Effector CD8-positive, alpha-beta T cell (primary cell): ENCODE data around the gene CAPN8.

ENCODE experiments used
- DNase-seq: peaks from one replicate; lab custom pipeline; 2025; lab: John Stamatoyannopoulos, UW

The CAPN8 gene

DNA sequence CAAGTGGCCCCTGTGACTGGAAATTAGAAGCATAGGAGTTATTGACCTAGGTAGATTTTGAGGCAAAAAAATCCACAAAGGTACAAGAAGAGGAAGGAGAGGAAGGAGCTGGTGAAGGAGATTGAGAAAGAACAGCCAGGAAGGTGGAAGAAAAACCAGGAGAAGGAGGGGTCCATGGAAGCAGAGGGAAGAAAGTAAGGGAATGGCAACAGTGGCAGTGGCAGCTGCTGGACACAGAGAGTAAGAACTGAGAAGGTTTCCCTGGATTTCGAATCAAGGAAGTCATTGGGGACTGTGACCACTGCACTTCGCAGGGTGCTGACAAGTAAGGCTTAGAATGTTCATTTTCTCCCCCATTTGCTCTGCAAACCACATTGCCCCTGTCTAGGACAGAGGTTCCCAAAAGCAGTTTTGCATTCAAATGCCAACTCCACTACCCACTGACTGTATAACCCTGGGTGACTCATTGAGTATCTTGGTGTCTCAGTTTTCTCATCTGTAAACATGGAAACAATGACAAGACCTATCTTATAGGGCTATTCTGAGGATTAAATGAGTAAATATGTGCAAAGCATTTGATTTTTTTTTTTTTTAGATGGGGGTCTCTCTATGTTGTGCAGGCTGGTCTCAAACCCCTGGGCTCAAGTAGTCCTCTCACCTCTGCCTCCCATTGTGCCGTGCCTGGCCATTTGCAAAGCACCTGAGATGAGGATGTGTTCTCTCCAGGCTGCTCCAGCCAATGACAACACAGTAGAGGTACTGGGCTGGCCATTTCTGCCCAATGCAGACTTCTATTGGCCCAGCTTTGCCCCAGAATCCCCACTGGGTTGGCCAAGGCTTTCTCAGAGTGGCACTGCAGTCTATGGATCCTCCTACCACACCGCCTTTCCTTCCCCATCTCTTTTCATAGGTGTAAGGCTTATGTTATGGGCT, 37.5 kb upstream of the CAPN8 start:
- DNase-seq = no peak

GRCh38 chr1:223700942-223701637, 35.6 kb upstream of the CAPN8 start:
- no peak for DNase-seq

DNA sequence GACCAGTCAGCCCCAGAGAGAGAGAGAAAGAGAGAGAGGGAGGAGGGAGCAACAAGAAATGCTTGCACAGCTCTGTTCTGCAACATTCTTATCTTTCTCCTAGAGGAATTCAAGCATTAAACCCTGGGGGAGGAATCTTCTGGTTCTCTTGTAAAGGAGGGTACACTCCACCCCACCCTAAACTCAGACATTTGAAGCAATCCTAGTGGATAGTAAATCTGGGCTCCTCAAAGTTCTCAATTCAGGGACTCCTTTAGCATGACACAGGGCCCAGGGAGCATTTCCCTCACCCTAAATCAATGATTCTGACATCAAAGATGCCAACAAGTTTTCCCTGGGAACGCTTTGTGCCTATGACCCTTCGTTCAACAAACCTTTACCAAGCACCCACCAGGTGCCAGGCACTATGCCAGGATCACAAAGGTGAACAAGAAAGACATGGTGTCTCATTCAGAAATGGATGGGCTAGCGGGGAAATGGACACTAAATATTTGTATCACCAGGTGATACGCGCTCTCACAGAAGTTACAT, 35.0 kb upstream of the CAPN8 start:
- no peak for DNase-seq

GRCh38 chr1:223695941-223696340, 30.4 kb upstream of the CAPN8 start:
- no peak for DNase-seq

DNA sequence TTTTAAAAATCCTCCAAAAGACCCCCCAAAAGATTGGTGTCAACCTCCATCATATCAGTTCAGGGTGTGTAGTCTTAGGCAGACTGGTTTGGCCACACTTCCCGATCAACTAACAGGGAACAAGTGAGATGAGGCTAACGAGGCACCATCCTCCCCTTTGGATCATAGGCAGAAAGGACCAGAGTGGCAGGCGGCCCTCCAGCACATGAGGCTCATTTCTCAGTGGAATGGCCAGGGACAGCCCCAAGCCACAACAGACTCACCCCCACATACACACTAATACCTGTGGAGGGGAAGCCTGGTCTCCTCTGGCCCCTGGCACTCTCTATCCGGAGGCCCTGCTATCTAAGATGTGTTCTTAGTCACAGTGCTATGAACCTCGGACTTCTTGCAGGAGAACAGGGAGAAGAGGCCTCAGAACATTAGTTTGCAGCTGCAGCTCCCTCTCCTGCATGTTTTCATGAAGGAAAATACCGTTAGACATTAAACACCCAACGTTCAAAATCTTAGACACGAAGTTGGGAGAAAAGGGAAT, 29.6 kb upstream of the CAPN8 start:
- DNase-seq = no peak

- DNase-seq = no peak
Measured at GRCh38 chr1:223691121-223691520, 25.6 kb upstream of the CAPN8 start.

DNA sequence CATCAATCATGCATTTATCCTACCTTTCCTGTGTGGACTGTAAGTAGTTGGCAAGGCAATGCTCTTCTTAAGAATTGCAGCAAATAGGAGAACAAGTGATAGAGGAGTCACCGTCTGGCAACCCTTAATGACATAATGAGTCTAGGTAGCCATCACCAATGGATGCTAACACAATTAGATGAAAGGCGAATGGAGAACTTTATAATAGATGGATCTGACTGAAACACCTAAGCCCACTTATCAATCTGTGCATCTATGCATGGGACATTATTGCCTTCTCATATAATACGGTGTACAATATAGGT, 18.9 kb upstream of the CAPN8 start:
- DNase-seq = no peak

DNA sequence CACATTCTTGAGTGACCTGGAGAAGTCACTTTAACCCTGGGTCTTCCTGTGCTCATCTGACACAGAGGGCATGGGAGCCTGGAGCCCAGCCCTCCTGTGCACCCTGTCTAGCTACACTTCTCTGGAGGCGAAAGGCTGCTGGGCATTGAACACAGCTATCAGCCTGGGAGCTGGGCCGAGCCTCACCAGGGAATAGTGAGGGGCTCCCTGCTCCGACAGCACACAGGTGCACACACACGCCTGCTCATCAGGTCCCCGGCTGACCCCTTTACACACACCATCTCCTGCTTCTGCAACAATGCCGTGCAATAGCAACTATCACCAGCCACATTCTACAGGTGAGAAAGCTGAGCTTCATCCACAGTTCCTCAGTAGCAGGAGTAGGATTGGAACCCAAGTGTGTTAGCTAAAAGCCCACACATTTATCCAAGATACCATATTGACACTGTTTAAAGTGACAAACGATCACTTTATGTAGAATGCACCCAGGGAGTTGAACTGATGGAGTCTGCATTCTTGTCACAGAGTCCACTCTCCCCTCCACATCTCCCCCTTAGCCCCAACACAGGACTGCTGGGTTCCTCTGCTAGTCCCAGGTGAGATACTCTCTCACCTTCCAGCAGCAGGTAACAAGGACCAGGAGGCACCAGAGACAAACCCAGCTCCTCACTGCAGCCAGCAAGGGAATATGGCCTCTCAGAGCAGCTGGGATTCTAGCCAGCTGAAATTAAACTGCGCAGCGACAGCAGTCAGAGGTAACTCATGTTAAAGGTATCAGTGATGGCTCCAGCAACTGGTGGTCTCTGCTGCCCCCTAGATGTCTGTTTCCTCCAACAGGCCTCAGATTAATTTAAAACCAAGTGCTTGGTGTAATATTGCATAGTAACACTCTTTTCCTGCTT, 18.3 kb upstream of the CAPN8 start:
- peak; percentile 52 for DNase-seq

DNA sequence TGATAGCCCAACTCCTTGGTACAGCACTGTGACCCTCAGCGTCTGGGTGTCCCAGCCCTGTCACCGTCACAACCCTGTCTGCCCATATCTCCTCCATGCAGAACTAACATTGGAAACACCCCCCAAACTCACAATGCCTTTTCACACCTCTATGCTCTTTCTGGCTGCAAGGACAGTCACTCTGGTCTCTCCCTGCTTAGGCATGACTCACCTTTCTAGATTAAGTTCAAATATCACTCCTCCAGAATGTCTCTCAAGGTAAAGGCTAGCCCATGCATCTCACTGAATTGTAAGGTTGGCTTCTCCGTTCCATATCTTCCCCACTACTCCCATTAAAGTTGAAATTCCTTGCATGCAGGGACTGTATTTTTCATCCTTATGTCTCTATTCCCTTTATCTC, 17.0 kb upstream of the CAPN8 start:
- DNase-seq = no peak

GRCh38 chr1:223680188-223680587, 14.7 kb upstream of the CAPN8 start:
- DNase-seq = no peak

GRCh38 chr1:223678841-223679240, 13.3 kb upstream of the CAPN8 start:
- DNase-seq = no peak

GRCh38 chr1:223674119-223674890, 8.8 kb upstream of the CAPN8 start:
- no peak for DNase-seq

- DNase-seq = no peak
Measured at GRCh38 chr1:223670458-223671159, 5.1 kb upstream of the CAPN8 start.

DNA sequence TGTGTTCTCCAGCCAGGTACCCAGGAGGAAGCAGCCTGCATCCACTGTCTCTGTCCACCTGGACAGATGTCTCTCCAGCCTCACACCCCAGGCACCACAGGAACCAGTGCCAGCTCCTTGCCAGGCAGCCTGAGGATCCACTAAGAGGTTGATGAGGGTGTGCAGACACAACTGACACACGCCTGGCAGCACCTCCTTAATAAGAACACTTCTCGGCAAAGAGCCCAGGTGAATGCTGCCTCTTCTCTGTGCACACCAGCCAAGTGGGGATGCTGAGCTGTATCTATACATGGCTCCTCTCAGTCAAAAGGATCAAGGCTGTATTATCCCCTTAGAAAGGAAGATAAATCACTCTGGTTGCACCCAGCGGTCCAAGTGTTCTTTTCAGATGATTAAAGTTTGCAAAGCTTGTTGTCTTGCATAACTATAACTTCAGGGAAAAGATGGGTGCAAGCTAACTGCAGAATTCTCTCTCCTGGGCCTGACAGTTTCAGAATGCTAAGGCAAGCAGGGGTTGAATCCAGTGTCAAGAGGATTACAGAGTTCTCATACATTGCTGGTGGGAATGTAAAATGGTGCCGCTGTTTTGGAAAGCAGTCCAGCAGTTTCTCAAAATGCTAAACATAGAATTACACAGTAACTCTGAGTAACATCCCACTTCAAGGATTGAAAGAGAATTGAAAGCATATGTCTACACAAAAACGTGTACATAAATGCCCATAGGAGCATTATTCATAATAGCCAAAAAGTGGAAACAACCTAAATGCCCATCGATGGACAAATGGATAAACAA, 3.7 kb upstream of the CAPN8 start:
- no peak for DNase-seq

DNA sequence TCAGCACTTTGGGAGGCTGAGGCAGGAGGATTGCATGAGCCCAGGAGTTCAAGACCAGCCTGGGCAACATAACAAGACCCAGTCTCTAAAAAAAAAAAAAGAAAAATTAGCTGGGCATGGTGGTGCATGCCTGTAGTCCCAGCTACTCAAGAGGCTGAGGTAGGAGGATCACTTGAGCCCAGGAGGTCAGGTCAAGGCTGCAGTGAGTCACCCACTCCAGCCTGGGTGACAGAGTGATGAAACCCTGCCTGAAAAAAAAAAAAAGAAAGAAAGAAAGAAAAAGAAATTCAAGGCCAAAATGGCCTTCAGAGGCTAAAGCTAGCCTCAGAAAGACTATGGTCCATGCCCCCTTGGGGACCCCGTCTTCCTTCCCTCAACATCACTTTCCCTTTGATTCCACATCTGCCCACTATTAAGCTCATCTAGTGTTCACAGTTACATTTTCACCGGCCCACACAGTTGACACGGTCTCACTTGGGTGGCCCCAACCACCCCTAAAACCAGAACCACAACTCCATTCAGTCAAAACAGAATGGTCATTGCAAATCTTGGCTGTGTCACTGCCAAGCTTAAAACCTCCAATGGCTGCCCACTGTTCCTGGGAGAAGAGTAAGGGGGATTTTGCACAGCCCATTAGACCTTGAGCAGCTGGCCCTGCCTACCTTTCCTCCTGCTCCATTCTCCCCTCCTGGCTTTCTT, 2.1 kb upstream of the CAPN8 start:
- DNase-seq = no peak

GRCh38 chr1:223664106-223664505, 1.4 kb downstream of the CAPN8 start:
- no peak for DNase-seq

DNA sequence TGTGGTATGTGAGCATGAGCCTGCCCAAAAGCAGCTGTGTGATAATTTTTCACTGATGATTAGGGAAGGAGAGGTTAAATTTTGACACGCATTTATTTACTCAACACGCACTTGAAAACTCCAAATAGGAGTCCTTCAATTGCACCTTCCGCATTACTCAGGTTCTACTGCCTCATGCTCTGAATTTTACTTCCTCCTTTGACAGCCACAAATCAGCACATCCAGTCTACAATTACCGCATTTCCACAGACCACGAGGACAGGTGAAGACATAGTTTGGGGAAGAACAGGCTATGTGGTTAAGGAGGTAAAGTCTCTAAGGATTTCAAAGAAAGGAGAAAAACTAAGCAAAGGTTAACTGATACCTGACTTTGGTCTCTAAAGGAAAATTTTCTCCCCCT, 2.6 kb downstream of the CAPN8 start:
- no peak for DNase-seq

DNA sequence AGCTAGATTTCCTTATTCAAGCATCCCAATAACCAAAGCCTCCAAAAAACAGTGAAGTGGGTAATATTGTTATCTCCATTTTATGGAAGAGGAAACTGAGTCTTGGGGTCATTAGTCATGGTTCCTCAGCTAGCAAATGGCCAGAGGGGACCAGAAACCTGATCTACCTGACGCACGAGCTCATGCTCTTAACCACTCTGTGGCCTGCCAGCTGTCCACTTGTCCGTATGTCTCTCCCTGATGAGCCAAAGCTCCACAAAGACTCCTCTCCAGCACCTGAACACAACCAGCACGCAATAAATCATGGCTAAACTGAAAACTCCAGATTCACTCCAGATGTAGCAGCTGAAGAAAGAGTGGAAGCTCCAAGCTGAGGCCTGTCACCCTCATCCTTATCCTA, 5.8 kb downstream of the CAPN8 start:
- no peak for DNase-seq

- no peak for DNase-seq
Measured at GRCh38 chr1:223657978-223658377, 7.5 kb downstream of the CAPN8 start.
